GM13976 (cell line): ENCODE measurements around the gene TYW5.

Experiments
- DNase-seq: peaks from one replicate; pipeline ENCODE4 v3.0.0; 2012; ENCODE audit warnings: low spot score
- CTCF ChIP-seq: IDR thresholded peaks from 2 replicates; pipeline ENCODE4 v1.5.1; 2012; ENCODE audit warnings: borderline replicate concordance, mild to moderate bottlenecking; ENCODE audit not compliant: insufficient read depth; ENCODE audit errors: extremely low read depth, missing control alignments, control extremely low read depth
- in situ Hi-C: fragments of 300-500 bp; cut with MboI; formaldehyde crosslinking; loops from one replicate; pipeline ENCODE4 v1.12.0; 2022; ENCODE audit warnings: low sequenced_read_pairs, mixed read lengths, inconsistent platforms; ENCODE audit not compliant: unreplicated experiment

Gene TYW5

DNA sequence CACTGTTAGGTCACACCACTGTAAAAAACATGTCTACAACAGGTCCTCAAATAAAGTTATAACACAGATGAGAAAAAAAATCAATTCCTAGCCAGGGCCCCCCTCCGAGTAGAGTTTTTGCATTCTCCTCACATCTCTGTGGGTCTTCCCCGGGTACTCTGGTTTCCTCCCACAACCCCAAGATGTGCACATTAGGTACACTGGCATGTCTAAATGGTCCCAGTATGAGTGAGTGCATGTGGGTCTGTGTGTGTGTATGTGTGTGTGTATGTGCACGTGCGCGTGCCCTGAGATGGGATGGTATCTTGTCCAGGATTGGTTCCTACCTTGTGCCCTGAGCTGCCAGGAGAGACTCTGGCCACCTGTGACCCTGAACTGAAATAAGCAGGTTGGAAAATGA is 4.9 kb downstream of the TYW5 start:
- no peak for TF ChIP-seq CTCF
- in situ Hi-C loops, result no loop called here
- DNase-seq, result no peak

GRCh38 chr2:199946836-199947235 is 8.5 kb downstream of the TYW5 start:
- TF ChIP-seq CTCF, result no peak
- in situ Hi-C loops, result no loop called here
- DNase-seq, result no peak

DNA sequence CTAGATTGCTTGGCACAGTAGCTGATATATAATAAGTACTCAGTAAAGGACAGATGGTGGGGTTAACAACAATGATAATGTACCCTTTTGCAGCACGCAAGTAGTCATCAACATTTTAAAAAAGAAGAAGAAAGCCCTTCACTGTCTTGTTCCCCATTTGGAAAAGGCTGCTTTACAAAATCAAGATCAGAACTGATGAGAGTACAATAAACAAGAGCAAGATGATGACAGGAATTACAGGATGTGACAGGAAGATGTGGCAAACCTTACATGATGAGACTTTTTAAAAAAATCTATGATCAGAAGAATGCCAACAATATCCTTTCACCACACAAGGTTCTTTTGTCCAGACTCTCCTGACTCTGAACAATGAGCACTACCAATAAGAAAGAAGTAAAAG is 9.1 kb downstream of the TYW5 start:
- TF ChIP-seq CTCF, result no peak
- in situ Hi-C loops, result no loop called here
- no peak for DNase-seq

GRCh38 chr2:199943373-199943772 is 11.9 kb downstream of the TYW5 start:
- TF ChIP-seq CTCF, result no peak
- no peak for DNase-seq
- in situ Hi-C loops, result no loop called here

DNA sequence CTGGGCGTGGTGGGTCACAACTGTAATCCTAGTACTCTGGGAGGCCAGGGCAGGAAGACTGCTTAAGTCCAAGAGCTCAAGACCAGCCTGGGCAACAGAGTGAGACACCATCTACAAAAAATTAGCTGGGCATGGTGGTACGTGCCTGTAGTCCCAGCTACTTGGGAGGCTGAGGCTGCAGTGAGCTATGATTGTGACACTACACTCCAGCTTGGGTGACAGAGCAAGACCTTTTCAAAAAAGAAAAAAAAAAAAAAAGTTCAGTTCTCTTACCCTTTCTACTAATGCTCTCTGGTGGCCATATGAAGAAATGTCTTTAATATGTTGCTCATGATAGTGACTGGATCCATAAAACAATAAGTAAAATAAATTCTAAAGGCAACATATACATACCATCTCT is 14.9 kb downstream of the TYW5 start:
- in situ Hi-C loops, result no loop called here
- no peak for DNase-seq
- TF ChIP-seq CTCF, result no peak

GRCh38 chr2:199936554-199936953 is 18.7 kb downstream of the TYW5 start:
- in situ Hi-C loops, result no loop called here
- DNase-seq, result no peak

More at GRCh38 chr2:199936554-199936953, 18.7 kb downstream of the TYW5 start:
- no peak for TF ChIP-seq CTCF
